NCI-H345 treated with DMSO at 0.1 percent for 48 hours (cell line): Measurements from ENCODE around the gene PCSK5.

Source experiments
- DNase-seq: peaks from one replicate; lab custom pipeline; 2025; ENCODE audit not compliant: unreplicated experiment; lab: John Stamatoyannopoulos, UW

PCSK5 gene

DNA sequence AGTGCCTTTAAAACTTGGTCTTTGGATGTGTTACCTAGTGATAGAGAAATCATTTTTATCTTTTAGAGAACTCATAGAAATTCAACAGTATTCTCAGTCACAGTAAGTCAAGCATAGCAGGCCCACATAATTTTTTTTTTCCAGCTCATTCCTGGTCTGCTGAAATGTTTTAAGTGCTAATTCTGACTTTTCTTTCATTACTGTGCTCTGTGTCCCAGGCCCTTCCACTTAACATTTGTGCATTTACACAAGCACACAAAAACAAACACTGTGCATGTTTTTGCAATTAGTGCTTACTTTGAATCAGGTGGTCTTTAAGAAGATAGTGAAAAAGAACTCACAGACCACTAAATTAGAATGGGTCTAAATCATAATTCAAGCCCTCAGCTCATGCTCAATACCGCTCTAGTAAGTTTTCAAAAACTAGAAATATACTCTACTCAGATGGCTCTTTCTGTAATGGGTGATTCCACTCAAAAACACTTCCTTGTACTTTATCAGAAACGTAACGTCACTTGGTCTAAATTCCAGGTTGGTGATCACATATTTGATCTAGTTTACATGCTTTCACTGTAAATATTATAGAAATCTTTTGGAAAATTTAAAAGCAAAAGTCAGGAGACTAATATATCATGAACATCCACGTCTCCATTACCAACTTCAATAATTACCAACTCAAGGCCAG is 107.8 kb downstream of the PCSK5 start:
- DNase-seq = no peak

DNA sequence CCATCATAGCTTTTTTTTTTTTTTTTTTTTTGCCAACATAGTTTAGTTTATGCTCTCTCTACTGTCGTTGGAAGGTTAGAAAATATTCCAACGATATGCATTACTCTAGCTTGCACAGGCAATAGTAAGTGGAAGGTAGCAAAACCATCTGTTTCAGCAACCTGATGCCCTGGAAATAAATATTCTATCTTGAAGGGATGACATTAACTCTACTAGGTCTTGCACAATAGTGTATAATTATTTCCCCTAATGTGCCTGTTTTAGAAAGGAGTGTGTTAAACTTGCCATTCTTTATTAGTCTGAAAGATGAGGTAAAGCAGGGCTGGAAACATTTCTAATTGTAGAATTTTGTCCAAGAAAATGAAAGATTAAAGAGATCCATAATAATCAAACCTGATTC is 111.0 kb downstream of the PCSK5 start:
- no peak for DNase-seq

DNA sequence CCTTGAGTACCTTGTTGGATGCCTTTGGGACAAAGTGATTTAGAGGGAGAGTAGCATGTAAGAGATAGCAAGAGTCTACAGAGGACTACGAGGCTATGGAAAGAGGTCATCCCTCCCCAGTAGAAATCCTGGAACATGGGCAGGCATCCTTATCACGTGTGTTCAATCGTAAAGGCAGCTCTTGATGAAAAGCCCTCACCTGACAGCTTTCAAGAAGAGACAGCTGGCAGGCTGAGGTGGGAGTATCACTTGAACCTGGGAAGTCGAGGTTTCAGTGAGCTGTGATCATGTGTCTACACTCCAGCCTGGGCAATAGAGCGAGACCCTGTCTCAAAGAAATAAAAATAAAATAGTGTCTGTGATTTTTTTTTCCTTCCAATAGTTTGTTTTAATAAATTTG is 112.6 kb downstream of the PCSK5 start:
- DNase-seq = no peak

DNA sequence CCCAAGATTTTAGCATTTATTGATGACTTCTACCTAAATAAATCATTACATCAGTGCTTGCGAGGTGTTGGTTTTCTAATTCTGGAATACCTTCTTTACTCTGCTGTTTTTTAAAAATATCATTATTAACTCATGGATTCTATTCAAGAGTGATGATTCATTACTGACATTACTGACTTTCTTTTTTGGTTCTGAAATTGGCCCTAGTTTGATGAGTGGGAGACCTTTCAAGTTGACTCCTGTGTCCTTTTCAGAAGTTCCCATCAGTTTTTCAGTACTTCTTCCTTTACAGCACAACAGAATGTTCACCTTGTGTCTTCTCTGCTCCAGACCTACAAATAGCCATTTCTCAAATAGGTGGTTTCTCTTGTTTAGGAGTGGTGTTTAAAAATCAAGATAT is 114.1 kb downstream of the PCSK5 start:
- DNase-seq = no peak

DNA sequence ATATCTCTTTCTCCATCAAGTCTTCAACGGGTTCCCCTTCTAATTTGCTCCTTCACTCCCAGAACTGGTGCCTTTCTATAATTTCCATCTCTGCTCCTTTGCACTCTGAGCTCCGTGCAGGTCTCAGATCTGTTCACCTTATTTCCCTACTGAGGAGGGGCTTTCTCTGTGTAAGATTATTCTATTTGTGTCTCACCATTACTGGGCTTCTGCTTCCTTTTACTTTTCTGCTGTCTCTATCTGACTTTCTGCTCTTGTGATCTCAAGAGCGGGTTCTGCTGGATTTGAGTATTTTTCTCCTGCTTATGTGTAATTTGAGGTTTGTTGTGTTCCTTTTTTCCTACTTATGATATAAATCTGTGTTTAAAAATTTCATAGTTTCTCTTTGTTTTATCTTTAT is 117.5 kb downstream of the PCSK5 start:
- no peak for DNase-seq

DNA sequence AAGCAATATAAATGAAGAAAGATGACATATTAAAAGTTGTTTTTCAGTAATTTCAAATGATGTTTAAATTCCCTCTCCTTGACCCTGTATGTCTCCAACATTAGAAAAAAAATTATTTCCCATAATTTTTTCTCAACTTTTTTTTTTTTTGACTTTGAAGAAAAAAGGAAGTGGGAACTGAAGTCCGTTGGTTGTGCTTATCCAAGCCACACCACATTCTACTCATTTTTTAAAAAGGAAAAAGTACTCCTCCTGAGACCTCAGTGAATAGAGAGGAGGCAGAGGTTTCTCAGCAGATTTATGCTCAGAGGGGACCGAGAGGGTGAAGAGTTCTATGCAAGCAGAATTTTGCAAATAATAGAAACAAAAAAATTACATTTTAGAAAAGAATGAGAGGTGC is 123.3 kb downstream of the PCSK5 start:
- DNase-seq = no peak

DNA sequence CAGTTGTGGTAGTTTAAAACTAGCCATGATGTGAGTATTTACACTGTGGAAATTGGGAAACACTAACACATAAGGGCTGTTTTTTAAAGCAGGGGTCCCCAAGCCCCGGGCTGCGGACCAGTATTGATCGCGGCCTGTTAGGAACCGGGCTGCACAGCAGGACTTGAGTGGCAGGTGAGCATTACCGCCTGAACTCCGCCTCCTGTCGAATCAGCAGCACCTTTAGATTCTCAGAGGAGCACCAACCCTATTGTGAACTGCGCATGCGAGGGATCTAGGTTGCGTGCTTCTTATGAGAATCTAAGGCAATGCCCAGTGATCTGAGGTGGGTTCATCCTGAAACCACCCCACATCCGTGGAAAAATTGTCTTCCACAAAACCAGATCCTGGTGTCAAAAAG is 127.8 kb downstream of the PCSK5 start:
- no peak for DNase-seq

DNA sequence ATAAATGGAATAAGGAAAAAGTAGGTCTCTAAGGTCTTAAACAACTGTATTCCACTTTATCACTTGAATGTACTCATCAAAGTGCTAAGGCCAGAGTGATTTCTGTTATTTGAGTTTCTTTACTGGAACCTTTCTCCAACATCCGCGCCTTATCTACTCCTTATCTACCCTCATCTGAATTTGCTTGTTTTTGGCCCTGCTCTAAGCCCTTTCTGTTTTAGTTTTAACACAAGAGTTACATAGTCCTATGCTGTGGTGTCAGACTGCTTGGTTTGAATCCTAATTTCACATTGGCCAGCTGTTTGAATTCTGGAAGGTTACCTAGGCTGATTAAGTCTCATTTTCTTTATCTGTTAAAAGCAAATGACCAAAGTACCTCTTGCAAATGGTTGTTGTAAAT is 128.3 kb downstream of the PCSK5 start:
- DNase-seq = no peak

DNA sequence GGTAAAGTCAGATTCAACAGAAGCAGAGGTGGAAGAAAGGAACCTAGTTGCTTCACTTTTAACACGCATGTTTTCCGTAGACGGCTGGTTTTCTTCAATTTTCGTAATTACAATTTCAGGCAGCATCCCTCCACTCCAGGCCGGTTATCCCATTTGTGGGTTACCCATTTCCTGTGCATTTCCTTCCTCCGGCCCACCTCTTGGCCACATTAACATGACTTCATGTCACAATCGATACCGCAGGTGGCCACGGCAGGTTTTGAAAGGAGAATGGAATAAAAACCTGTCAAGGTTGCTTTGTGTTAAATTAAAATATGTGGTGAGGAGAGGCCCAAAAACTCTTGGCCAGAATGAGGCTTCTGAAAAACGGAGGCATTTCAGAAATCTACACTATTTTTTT is 130.2 kb downstream of the PCSK5 start:
- no peak for DNase-seq

DNA sequence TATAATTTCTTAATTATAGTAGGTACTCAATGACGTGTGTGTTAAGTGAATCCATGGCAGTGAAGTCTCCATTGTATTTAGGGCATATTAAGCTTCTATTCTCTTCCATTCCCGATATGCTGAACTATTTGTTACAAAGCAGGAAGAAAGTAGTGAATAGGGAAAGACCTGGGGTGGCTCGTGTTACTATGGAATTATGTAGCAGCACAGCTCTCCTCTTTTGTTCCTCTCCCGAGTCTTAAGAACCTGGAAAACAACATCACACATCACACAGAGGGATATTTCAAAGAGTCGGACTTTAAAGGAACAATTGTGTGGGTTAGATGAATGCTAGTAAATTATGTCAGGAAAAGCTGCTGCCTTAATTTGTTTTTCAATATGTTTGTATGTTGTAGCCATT is 131.8 kb downstream of the PCSK5 start:
- no peak for DNase-seq

DNA sequence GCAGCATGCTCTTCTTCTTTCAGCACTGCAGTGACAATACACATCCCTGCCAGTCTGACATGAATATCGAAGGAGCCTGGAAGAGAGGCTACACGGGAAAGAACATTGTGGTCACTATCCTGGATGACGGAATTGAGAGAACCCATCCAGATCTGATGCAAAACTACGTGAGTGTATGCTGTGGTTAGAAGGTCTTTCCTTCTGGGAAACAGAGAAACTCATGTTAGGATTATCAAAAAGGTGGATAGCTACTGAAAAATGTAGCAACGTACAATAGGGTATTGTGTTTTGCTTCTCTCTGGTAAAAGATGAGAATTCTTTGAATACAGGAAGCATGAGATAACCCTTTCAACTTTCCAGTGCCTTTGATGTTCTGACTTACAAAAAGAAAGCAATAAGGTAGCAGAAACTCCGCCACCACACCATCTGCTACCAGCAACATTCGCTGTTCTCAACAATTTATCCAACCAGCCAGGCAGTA is 133.3 kb downstream of the PCSK5 start:
- DNase-seq = no peak

DNA sequence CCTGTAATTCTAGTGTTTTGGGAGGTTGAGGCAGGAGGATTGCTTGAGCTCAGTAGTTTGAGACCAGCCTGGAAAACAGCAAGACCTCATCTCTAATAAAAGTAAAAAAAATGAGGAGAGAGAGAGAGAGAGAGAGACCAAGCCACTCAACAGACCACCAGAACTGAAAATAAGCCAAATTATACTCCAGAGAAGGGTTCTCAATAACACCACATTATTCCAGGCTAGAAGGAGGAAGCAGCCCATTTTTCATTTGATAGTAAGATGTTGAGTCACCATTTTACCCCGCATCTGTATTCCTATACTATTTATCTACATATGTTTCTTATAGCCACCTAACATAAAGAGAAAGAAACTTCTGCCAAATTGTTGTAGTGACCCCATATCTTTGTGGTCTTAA is 134.8 kb downstream of the PCSK5 start:
- no peak for DNase-seq

DNA sequence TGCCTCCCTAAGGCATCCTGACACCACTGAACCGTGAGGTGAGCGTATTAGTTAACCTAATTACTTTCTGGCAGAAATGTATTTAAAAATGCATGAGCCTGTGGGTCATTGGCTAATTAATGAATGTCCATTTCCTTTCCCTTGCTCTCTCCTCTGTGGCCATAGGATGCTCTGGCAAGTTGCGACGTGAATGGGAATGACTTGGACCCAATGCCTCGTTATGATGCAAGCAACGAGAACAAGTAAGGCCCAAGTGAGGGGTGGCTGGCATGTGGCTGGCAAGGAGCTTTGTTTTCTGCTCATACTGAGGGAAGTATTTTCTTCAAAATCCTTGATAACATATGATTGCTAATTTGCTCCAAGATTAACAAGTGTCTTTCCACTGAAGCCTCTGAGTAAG is 136.3 kb downstream of the PCSK5 start:
- DNase-seq = no peak

DNA sequence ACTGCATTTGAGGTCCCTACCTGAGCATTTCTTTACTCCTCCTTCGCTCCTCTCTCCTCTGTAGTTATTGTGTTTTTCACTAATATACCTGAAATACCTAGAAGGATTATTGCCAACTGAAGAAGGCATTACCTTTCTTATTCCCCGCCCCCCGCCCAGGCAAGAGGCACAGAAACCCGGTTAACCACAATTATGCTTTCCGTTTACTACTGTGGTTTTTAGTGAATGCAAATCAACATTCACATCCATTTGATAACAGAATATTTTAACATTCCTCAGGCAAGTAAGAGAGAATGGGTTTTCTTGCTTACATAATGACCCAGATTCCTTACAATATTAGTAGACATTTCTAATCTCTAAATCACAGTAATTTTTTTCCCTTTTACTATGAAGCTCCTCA is 136.9 kb downstream of the PCSK5 start:
- DNase-seq = no peak

DNA sequence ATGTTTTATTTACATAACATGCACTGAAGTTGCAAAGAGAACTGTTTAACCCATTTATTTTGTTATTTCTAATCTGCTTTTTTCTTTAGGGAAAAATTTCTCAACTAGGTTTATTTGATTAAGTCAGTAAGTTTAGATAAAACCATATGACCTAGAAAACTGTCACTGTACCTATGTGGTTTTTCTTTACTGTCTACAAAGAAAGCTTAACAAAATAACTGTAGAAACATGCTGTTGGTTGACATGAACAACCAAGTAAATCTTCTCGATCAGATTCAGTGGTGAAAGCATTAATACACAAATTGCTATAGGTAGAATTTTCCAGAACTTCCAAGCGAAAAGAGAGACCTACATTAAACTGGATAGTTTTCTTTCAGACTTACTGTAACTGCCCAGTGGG is 137.4 kb downstream of the PCSK5 start:
- no peak for DNase-seq

DNA sequence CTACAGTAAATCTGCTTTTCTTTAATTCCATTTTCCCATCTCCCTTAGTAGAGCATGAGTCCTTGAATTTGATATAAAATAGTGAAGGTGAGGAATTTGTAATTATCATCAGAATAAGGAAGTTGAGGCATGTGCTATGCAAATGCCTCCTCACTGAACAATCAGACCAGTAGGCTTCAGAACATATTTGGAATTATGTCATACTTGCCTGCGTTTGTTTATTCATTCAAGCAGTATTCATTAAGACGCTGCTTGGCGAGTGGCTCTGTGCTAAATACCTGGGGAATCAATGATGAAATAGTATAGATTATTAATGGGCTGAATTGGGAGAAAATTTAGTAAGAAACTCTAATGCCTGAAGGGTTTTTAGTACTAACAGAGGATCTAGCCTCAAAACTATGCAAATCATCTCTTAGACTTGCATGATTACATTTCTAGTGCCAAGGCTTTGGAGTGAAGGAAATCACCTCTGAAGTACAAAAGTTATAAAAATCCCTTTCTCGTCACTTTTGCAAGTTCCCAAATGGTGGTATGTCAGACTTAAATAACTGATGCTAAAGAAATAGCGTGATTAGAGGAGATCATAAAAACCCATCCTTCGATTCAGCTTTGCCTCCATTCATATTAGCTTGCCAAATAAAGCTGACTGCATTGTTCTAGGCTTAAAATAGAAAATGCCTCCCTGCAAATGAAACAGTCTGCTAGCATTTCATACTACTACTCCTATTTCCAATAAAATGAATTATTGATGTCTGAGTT is 141.7 kb downstream of the PCSK5 start:
- DNase-seq = no peak

DNA sequence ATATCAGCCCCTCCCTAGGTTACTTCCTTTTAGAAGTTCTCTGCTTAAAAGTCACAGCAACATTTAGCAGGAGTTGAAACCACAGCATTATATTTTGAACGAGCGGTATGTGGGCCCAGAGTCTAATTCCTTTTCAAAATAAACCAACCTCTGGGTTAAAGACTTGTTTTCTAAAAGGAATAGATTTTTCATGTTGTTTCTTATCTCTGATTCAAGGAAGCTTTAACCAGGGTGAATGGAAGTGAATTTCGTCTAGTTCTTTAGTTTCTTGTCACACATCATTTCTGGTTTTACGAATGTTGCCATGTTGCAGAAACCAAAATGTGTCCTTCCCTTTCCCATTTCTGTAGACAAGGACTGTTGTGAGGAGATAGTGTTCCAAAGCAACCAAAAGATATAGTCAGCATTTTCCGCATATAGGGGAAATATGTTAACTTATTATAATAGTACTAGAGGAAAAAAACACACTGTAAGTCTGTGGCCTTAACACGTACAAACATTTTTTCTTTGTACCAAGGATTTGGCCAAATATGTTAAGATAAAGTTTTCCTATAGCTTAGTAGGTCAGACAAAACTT is 142.4 kb downstream of the PCSK5 start:
- no peak for DNase-seq

DNA sequence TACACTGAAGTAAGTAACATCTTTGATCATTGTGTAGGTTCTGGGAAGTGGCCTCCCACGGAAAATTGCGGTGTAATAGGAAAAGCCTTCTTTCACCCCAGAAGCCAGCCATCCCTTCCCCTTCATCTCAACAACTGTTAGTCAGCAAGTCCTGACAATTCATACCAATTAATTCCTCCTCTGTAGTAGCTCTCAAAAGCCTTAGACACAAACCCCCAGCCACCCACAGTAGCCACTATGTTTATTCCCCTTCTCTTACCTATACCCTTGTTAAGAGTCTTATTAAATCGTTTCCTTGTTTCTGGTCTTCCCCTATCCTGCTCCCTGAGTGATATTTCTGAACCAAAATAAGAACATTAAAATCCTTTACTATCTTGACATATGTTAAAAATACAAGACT is 143.6 kb downstream of the PCSK5 start:
- no peak for DNase-seq

DNA sequence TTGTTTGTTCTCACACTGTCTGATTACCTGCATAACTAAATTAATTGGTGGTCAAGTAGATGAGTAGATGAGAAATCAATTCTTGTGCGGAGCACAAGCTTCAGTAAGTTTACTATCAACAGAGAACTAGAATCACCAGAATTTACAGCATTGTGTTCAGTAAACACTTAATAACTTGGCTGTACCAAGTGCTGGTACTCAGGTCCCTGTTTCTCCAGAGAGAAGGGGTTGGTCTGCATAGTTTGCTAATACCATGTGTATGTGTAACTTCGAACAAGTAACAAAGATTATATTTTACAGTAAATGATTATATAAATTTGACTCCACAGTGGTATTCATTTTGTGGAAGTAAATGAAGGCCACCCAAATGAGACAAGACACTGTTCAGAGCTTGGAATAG is 146.3 kb downstream of the PCSK5 start:
- DNase-seq = no peak

DNA sequence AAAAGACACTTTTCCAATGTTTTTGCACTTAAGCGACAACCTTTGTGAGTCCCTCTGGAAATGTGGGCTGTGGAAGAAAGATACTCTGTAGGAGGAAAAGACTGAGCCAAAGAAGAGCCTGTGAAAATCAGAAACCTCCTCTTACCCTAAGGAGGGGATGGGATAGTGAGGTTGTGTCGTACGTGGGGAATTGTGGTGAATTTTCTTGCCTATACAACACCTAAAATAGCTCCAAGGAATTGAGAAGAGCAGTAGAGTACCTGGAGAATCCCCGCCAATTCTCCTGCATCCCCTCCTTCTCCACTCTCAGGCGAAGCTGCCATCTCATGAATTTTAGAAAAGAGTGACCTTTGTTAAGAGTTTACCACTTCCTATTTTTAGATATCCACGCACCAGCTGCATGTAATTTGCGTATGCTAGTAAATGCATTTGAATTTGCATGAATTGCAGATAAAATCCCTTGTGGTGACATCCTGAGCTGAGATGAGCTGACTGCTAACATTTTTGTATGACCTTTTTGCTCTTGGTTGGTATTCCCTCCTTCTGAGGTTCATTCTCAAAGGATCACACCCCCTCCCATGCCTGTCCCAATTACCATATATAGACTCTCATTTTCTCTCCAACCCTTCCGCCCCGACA is 147.2 kb downstream of the PCSK5 start:
- no peak for DNase-seq

DNA sequence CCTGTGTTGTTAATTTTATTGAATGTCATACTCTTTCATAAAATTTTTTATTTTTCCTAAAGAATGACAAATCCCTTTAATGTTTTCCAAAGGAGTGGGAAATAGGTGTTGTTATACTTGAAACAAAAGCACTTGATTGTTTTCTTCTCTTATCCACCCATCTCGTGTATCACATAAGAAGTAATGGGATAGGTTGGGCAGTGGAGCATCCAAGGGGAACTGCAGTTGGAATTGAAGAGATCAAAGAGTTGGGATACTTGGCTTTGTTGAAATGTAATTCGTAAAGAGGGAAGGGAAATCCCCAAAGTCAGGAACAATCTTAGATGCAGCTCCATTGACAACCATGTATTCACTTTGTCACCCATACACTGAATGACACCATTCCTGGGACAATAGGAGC is 148.0 kb downstream of the PCSK5 start:
- no peak for DNase-seq

DNA sequence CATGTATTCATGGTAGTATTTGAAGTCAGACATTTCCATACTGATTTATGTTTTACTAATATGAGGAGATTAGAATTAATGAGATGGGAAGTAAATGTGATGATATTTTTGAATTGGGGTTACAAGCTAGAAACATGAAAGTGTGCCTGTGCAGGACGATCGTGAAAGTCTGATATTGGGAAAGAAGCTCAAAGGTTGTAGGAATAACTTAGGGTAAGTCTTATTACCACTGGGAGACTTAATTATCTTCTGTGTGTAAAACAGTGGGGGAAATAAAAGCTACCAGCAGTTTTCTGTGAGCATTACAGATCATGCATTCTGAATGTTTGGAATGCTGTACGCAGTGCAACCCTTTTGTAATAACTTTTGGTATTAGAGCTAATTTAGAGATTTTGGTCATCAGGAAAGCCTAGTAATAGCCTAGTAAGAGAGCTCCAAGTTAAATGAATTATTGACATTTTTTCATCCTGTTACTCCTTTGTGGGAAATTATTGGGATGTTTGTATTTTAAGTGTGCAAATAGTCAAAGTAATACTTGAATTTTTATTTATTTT is 153.9 kb downstream of the PCSK5 start:
- DNase-seq = no peak
